HG02840 (cell line): ENCODE data around the gene RPP40.
"Not testable (repeated sequence)": the region's sequence is repeated elsewhere in the genome, so short reads cannot be mapped to it uniquely, and the experiment has no call there.

Experiments
- ATAC-seq: cut with Tn5 transposase; IDR thresholded peaks from one replicate; pipeline ENCODE4 v1.9.1; 2021; ENCODE audit warnings: mild to moderate bottlenecking, moderate library complexity, moderate number of reproducible peaks; ENCODE audit not compliant: unreplicated experiment, low FRiP score

RPP40 gene

DNA sequence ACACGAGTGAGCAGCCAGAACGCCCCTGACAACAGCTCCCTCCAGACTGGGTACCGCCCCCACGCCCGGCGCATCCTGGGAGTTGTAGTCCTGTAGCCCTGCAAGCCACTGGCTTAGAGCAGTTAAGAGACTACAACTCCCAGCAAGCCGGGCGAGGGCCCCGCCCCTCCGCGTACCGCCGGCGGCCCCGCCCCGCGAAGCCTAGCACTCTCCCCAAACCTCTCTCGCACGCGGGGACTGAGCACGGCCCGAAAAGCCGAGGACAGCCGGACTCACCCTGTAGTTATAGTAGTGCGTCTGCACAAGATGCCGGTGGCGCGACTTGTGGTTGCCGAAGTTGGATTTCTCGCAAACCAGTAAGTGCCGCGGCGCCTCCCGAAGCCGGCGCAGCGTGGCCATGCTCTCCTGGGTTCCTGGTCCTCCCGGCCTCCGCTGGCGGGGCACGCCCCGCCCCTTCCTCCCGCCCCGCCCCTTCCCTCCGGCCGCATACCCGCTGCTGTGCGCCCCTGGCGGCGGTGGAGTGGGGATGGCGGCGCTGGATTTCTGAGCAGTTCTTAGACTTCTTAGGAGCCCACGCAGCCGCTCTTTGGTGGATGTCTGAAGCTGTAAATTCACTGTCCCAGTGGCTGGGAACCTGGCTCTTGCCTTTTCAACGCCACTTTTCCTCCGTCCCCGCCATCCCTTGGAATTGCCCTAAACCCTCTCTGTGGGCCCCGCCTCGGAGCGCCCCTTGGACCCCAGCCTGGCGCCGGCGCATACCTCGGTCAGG, at the start of gene RPP40:
Gene RPP40, minus strand, starts transcription at position 434 of the 769 bp plus-strand sequence. Its CDS starts 35 bp downstream, at position 399.
- ATAC-seq: peak; percentile 92

DNA sequence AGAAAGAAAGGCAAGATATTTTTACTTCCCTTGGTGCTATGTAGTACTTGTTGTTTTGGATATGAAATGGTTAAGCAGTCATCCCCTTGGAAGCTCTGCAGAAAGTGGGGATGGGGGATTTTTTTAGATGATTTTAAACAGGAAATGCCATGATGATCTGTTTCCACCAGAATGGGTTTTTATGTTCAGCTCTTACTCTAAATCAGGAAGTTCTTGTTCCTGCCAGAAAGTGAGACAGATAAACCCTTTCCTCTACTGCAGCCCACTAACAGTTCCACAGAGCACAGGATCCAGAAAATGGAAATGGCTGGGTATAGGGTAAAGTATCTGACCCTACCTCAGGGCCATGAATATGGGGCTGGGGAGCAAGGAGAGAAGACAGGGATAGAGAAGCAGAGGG, 49.2 kb upstream of the RPP40 start:
- no peak for ATAC-seq

- ATAC-seq: no peak
Observed at GRCh38 chr6:5051394-5051793, 47.6 kb upstream of the RPP40 start.

- ATAC-seq: no peak
Observed at GRCh38 chr6:5050009-5050408, 46.2 kb upstream of the RPP40 start.

DNA sequence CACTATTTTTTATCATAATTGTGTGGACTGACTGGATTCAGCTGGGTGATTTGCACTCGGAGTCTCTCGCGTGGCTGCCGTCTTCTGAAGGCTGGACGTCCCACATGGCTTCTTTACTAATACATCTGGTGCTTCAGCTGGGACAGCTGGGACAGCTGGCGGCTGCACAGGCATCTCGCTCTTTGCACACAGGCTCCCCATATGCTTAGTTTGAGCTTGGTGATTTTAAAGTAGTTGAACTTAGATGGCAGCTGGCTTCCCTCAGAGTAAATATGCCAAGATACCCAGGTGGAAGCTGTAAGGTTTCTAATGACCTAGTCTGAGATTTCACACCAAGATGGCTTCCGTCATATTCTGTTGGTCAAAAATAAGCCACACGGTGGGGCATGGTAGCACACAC, 42.6 kb upstream of the RPP40 start:
- no peak for ATAC-seq

DNA sequence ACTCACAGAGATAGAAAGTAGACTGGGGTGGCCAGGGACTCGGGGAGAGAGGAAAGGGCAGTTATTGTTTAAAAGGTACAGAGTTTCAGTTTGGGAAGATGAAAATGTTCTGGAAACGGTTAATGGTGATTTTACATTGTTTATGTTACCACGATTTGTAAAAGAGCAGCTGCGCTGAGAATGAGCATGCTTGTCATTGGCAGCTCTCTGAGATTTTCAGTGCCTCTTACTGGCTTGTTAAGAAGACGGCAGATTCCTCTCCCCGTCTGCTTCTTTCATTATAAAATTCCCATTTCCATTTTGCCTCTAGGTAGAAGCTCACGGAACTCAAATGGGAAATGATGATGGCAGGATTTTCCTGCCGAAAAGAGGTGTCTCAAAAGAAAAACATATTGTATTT, 41.6 kb upstream of the RPP40 start:
- ATAC-seq: no peak

- ATAC-seq: no peak
Observed at GRCh38 chr6:5044866-5045265, 41.0 kb upstream of the RPP40 start.

GRCh38 chr6:5042436-5042835, 38.6 kb upstream of the RPP40 start:
- no peak for ATAC-seq

DNA sequence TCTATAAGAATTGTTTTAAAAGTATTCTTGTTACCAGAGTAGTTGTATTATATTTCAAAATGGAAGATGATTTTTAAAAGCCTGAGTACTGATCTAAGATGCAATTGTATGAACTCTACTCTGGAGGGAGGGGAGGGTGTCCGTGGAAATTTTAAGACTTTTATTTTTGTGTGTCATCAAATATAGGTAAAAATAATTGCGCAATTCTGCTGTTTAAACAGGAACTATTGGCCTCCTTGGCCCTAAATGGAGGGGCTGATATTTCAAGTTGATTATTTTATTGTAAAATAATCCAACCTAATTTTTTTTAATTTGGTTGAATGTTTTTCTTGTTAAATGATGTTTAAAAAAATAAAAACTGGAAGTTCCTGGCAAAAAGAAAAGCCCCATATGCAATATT, 38.1 kb upstream of the RPP40 start:
- no peak for ATAC-seq

GRCh38 chr6:5036269-5036668, 32.4 kb upstream of the RPP40 start:
- no peak for ATAC-seq

DNA sequence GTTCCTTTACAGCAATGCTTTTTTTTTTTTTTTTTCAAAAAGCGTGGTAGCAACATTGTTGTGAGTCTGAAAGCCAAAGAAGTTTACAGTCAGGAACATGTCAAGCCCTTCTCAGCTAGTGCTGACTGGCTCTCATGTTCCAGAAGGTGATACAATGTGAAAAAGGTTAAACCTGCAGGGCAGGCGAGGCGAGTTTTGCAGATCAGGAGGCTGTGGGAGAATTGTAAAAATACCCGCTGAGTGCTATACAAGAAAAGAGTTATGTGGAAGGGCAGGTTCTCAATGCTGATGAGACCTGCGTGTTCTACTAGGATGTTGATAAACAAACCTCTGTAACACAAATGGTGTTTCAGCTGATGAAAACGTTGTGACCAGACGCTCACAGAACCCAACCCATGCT, 30.9 kb upstream of the RPP40 start:
- ATAC-seq: no peak

- no peak for ATAC-seq
Observed at GRCh38 chr6:5034328-5034727, 30.5 kb upstream of the RPP40 start.

DNA sequence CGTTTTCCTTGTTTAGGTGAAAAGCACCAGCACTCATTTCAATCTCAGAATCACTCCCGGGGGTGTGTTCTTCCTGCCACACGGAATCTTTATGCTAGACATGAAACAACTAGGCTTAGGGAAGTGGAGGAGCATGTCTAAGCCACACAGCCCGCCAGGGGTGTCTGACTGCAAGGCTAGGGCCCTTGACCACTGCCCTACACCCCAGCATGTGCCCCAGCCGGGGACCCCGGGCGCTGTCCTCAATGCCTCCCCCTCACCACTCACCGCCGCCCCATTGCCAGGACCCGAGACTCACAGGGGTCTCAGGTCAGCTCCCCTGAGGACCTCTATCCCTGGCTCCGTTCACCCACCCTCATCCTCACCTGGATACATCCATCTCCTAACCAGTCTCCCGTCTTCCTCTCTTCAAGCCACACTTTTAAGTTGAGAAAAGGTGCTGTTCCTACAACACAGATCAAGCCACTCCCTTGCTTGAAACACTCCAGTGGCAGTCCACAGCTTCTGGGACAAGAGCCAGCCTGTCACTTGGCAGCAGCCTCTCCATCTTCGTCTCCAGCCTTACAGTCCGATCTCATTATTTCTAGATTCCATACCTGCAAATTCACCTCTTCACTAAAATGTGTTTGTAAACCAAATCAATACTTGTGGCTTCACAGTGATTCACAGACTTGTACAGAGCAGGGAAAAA, 29.5 kb upstream of the RPP40 start:
- not testable (repeated sequence) for ATAC-seq

DNA sequence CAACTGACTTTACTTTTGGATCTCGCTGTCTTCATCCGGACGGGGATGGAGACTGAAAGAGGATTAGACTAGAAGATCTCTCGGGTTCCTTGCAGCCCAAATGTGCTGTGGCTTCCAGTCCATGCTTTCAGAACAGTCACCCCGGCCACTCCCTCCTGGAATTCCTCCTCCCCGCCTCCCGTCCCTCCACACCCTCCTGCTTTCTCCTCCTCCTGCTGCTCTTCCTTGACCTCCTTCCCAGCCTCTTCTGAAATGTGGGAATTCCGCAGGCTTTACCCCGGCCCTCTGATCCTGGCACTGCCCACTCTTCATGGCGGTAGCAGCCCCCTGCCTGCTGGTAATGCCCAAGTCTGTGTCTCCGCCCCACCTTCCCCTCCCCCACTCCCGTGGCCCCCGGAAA, 28.9 kb upstream of the RPP40 start:
- not testable (repeated sequence) for ATAC-seq

GRCh38 chr6:5031150-5031549, 27.3 kb upstream of the RPP40 start:
- ATAC-seq: no peak

DNA sequence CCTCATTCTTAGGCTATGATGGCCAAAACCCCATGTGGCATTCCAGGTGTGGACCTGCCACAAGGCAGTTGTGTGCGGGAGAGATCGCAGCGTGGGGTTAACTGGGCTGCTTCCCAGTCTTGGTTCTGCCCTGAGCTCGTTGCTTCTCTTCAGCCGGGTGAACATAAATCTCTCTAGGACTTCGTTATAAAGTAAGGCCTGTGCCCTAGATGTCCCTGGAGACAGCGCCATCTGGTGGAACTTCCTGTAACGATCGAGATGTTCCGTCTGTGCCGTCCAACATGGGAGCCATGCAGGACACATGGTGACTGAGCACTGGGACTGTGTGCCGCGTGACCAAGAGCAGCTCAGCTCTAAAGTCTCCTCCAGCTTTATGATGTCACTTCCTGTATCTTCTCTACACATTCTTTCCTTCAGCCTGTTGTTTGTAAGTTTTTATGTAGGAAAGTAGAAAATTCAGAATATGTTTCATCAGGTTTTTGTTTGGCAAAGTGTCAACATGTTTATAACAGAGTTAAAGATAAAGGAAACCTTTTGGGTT, 26.8 kb upstream of the RPP40 start:
- ATAC-seq: peak; percentile 92

GRCh38 chr6:5029609-5030008, 25.8 kb upstream of the RPP40 start:
- no peak for ATAC-seq

GRCh38 chr6:5028921-5029320, 25.1 kb upstream of the RPP40 start:
- no peak for ATAC-seq

DNA sequence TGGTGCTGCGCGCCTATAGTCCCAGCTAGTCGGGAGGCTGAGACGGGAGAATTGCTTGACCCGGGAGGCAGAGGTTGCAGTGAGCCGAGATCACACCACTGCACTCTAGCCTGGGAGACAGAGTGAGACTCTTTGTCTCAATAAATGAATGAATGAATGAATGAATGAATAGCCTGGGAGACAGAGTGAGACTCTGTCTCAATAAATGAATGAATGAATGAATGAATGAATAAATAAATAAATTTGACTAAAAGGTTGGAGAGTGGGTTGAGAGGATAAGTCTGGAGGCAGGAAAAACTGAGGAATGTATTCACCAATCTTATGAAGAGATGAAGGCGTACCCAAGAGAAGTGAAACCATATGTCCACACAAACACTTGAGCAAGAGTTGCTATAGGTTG, 24.5 kb upstream of the RPP40 start:
- no peak for ATAC-seq

GRCh38 chr6:5025911-5026819, 22.3 kb upstream of the RPP40 start:
- no peak for ATAC-seq

GRCh38 chr6:5023923-5024322, 20.1 kb upstream of the RPP40 start:
- no peak for ATAC-seq
